H1 (cell line): ENCODE data around the gene NOBOX. TPM values are rescaled to one million over a fixed set of nuclear protein-coding genes. Genes with fewer than 3 reads are reported as not detected.

Experiments used
- CTCF ChIA-PET: fragments of 300-600 bp; sonication (Branson Sonifier 250); formaldehyde crosslinking; loops from one replicate; lab custom pipeline; 2021; ENCODE audit not compliant: partially characterized antibody; lab: Charles Lee
- POLR2A ChIA-PET: fragments of 300-600 bp; sonication (Branson Sonifier 250); formaldehyde crosslinking; loops from one replicate; lab custom pipeline; 2021; ENCODE audit warnings: inconsistent platforms; ENCODE audit not compliant: partially characterized antibody; lab: Charles Lee
- DNase-seq, 2 experiments: peaks; one replicate each; pipeline versions ENCODE4 v3.0.0 to v3.0.0-alpha.2; 2010 to 2022; ENCODE audit warnings: low spot score in 2 of 2, low read depth in 1 of 2, mixed read lengths in 1 of 2
- FAIRE-seq: peaks from 2 replicates; lab custom pipeline; 2011; peaks lifted over from hg19 to GRCh38; lab: Jason Lieb, UNC
- H2AFZ ChIP-seq: 2 replicates; pipeline ENCODE4 v1.8.1; 2012; ENCODE audit warnings: low read length, inconsistent platforms
- H2AK5ac ChIP-seq: 2 replicates; pipeline ENCODE4 v1.6.1; 2013; ENCODE audit warnings: low read depth, low read length
- H2BK120ac ChIP-seq: replicated peaks from 2 replicates; pipeline ENCODE3; 2013; ENCODE audit warnings: low read depth, low read length, inconsistent platforms
- H2BK12ac ChIP-seq: 2 replicates; pipeline ENCODE4 v1.6.1; 2013; ENCODE audit warnings: low read depth, low read length
- H2BK15ac ChIP-seq: 2 replicates; pipeline ENCODE4 v1.6.1; 2013; ENCODE audit warnings: low read length
- H2BK20ac ChIP-seq: 2 replicates; pipeline ENCODE4 v1.6.1; 2013; ENCODE audit warnings: low read length
- H2BK5ac ChIP-seq: 2 replicates; pipeline ENCODE4 v1.6.1; 2013; ENCODE audit warnings: low read depth, low read length
- H3K14ac ChIP-seq: 2 replicates; pipeline ENCODE4 v1.6.1; 2013; ENCODE audit warnings: inconsistent platforms; ENCODE audit not compliant: insufficient read length
- H3K18ac ChIP-seq: 2 replicates; pipeline ENCODE4 v1.6.1; 2013; ENCODE audit warnings: low read length; ENCODE audit errors: extremely low read depth
- H3K23ac ChIP-seq: 2 replicates; pipeline ENCODE4 v1.6.1; 2013; ENCODE audit warnings: inconsistent platforms; ENCODE audit not compliant: insufficient read length
- H3K23me2 ChIP-seq: 2 replicates; pipeline ENCODE4 v1.6.1; 2013; ENCODE audit warnings: low read depth, low read length
- H3K27ac ChIP-seq: 2 replicates; pipeline ENCODE4 v1.6.1; 2011; ENCODE audit warnings: low read depth, low read length, inconsistent platforms
- H3K27me3 ChIP-seq, 4 experiments: replicated peaks in 1 of 4; 1 replicate in 1 of 4; 2 replicates in 3 of 4; pipeline versions ENCODE4 v1.6.1 to v1.8.1; 2011 to 2013; ENCODE audit warnings: low read length in 3 of 4, mild to moderate bottlenecking in 3 of 4, inconsistent platforms in 2 of 4, mixed read lengths in 2 of 4, moderate library complexity in 1 of 4; ENCODE audit not compliant: control insufficient read depth in 3 of 4, insufficient read depth in 3 of 4; ENCODE audit errors: extremely low read depth in 1 of 4
- H3K36me3 ChIP-seq, 4 experiments: 2 replicates each; pipeline versions ENCODE4 v1.6.1 to v1.8.1; 2011 to 2013; ENCODE audit warnings: mild to moderate bottlenecking in 4 of 4, low read length in 3 of 4, moderate library complexity in 2 of 4, control low read depth in 1 of 4, inconsistent platforms in 1 of 4; ENCODE audit not compliant: insufficient read depth in 4 of 4, control insufficient read depth in 2 of 4
- H3K4ac ChIP-seq: replicated peaks from 2 replicates; pipeline ENCODE3; 2013; ENCODE audit warnings: low read length, low read depth, mixed read lengths, inconsistent platforms; ENCODE audit not compliant: insufficient read length
- H3K4me1 ChIP-seq, 4 experiments: replicated peaks in 1 of 4; 1 replicate in 1 of 4; 2 replicates in 3 of 4; pipeline versions ENCODE4 v1.6.1 to v1.8.1; 2011 to 2013; ENCODE audit warnings: low read length in 3 of 4, inconsistent platforms in 2 of 4, mixed read lengths in 1 of 4; ENCODE audit not compliant: insufficient read depth in 4 of 4, control insufficient read depth in 3 of 4
- H3K4me2 ChIP-seq, 2 experiments: 2 replicates each; pipeline versions ENCODE4 v1.6.1 to v1.8.1; 2011 to 2013; ENCODE audit warnings: low read depth in 2 of 2, low read length in 2 of 2, control low read depth in 1 of 2, inconsistent platforms in 1 of 2, mild to moderate bottlenecking in 1 of 2; ENCODE audit not compliant: insufficient read depth in 1 of 2
- H3K4me3 ChIP-seq, 4 experiments: fragments of 200-600, 300-600 bp in 1 of 4; sonication (generic), shearing (Covaris generic), sonication (Bioruptor Twin) in 1 of 4; 2 replicates each; pipeline versions ENCODE4 v1.5.1 to v1.8.1; 2011 to 2016; ENCODE audit warnings: low read length in 4 of 4, low read depth in 3 of 4, control low read depth in 2 of 4, inconsistent platforms in 2 of 4, mild to moderate bottlenecking in 2 of 4, mixed read lengths in 1 of 4, moderate library complexity in 1 of 4; ENCODE audit not compliant: insufficient read depth in 2 of 4; ENCODE audit errors: extremely low read depth in 1 of 4
- H3K56ac ChIP-seq: replicated peaks from 2 replicates; pipeline ENCODE3; 2013; ENCODE audit warnings: low read depth, mild to moderate bottlenecking, mixed read lengths, low read length, inconsistent platforms; ENCODE audit not compliant: insufficient read length
- H3K79me1 ChIP-seq: 2 replicates; pipeline ENCODE4 v1.6.1; 2013; ENCODE audit warnings: low read depth, low read length, control low read depth
- H3K79me2 ChIP-seq, 2 experiments: 2 replicates each; pipeline versions ENCODE4 v1.6.1 to v1.8.1; 2012 to 2013; ENCODE audit warnings: low read length in 2 of 2, mild to moderate bottlenecking in 2 of 2, inconsistent platforms in 1 of 2; ENCODE audit not compliant: insufficient read depth in 2 of 2, control insufficient read depth in 1 of 2
- H3K9ac ChIP-seq, 4 experiments: replicated peaks in 1 of 4; 1 replicate in 1 of 4; 2 replicates in 3 of 4; pipeline versions ENCODE4 v1.6.1 to v1.8.1; 2011 to 2013; ENCODE audit warnings: low read depth in 3 of 4, low read length in 3 of 4, control low read depth in 2 of 4, mild to moderate bottlenecking in 2 of 4, moderate library complexity in 2 of 4, inconsistent platforms in 1 of 4; ENCODE audit errors: extremely low read depth in 1 of 4
- H3K9me3 ChIP-seq, 2 experiments: 2 replicates each; pipeline versions ENCODE4 v1.6.1 to v1.8.1; 2012 to 2013; ENCODE audit warnings: mild to moderate bottlenecking in 2 of 2, moderate library complexity in 2 of 2, control low read depth in 1 of 2, inconsistent platforms in 1 of 2, low read depth in 1 of 2, low read length in 1 of 2, mixed read lengths in 1 of 2; ENCODE audit not compliant: insufficient read depth in 2 of 2
- H4K20me1 ChIP-seq, 2 experiments: replicated peaks in 1 of 2; 2 replicates each; pipeline versions ENCODE3 to v1.8.1; 2011 to 2013; ENCODE audit warnings: inconsistent platforms in 2 of 2, low read length in 2 of 2, mild to moderate bottlenecking in 1 of 2; ENCODE audit not compliant: insufficient read depth in 2 of 2, control insufficient read depth in 1 of 2
- H4K5ac ChIP-seq: 2 replicates; pipeline ENCODE4 v1.6.1; 2013; ENCODE audit warnings: low read length, low read depth, mixed read lengths, inconsistent platforms; ENCODE audit not compliant: insufficient read length
- H4K8ac ChIP-seq: 2 replicates; pipeline ENCODE4 v1.8.0; 2013; ENCODE audit warnings: mild to moderate bottlenecking, moderate library complexity, low read length, inconsistent platforms; ENCODE audit not compliant: insufficient read depth; ENCODE audit errors: extremely low read depth
- H4K91ac ChIP-seq: replicated peaks from 2 replicates; pipeline ENCODE3; 2013; ENCODE audit warnings: low read length, mixed read lengths, inconsistent platforms; ENCODE audit not compliant: insufficient read length
- NANOG ChIP-seq: IDR thresholded peaks from 2 replicates; pipeline ENCODE4 v1.6.1; 2011; ENCODE audit warnings: low read length, low read depth, mild to moderate bottlenecking, inconsistent platforms; ENCODE audit not compliant: insufficient read depth, poor library complexity, severe bottlenecking
- SIX5 ChIP-seq: IDR thresholded peaks from 2 replicates; pipeline ENCODE4 v1.6.1; 2011; ENCODE audit warnings: mild to moderate bottlenecking, low read depth, low read length
- SP4 ChIP-seq: IDR thresholded peaks from 2 replicates; pipeline ENCODE4 v1.6.1; 2012; ENCODE audit warnings: low read length, inconsistent platforms
- TEAD4 ChIP-seq: IDR thresholded peaks from 2 replicates; pipeline ENCODE4 v1.6.1; 2012; ENCODE audit warnings: low read depth, low read length, inconsistent platforms, mixed read lengths
- WGBS, 2 experiments: shearing (Covaris generic) in 1 of 2; methylation state at CpG; one replicate each; pipeline versions ENCODE4 v1.1.6 to v1.1.7; 2013 to 2015; ENCODE audit warnings: low lambda C conversion rate in 2 of 2, mixed read lengths in 2 of 2, inconsistent platforms in 1 of 2, low coverage in 1 of 2, missing lambda C conversion rate in 1 of 2; ENCODE audit not compliant: insufficient replicate concordance in 2 of 2, insufficient coverage in 1 of 2, insufficient read length in 1 of 2; ENCODE audit errors: extremely low coverage in 1 of 2, missing lambda C conversion rate in 1 of 2; 5-methylcytosine and 5-hydroxymethylcytosine counted together
- polyA plus RNA-seq, 7 experiments: library from polyadenylated mRNA; depleted of rRNA in 3 of 7; stranded (reverse) in 5 of 7; unstranded in 2 of 7; fragments of >200 nt in 5 of 7; fragments of 200-250 nt in 2 of 7; gene quantifications; 1 replicate in 5 of 7; 2 replicates in 1 of 7; 4 replicates in 1 of 7; pipeline versions ENCODE4 v1.2.1 to v1.2.3, GENCODE V29; 2011 to 2013; ENCODE audit warnings: missing spikeins in 2 of 7, mixed read lengths in 2 of 7
- total RNA-seq: library from RNA; stranded (reverse); fragmentation: NEBNext Ultra II Directional; extraction: Animal tissue kit (Norgen Biotek cat#: 25700); gene quantifications from 2 replicates; pipeline ENCODE4 v1.2.1, GENCODE V29; 2021
- TF ChIP-seq, protein P1 (sequence below): IDR thresholded peaks from 2 replicates; pipeline ENCODE4 v1.6.1; 2011; ENCODE audit warnings: low read length, improper control_type of control experiment
- TF ChIP-seq, protein P2 (sequence below): IDR thresholded peaks from 2 replicates; pipeline ENCODE4 v1.6.1; 2012; ENCODE audit warnings: inconsistent platforms

The NOBOX gene
- total and polyA plus RNA-seq, 2 of the 8 experiments (the other 6 are each of a cell fraction or from before 2014, with no cell fraction given), result not detected

DNA sequence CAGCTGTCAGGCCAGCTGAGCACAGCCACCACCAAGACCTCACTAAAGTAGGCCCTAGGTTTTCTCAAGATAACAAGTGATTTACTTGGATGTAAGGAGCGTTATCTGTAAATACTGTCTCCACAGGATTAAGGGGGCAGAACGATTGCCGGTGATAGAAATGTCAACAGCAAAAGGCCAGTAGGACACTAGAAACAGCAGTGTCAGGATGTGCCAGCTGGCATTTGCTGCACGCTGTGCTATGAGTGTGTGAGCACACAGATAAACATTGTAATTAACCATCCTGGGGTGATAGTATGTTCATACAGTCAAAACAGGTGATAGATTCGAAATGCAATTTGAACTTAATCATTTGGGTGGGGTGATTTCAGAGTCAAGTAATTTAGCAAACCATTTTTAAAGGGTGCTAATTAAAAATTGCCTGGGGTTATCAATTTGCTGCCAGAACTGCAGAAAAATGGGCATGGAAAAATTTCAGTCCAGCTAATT, 36.3 kb upstream of the NOBOX start:
- no peak for DNase-seq
- ChIA-PET POLR2A (no interaction called here), CTCF (interaction anchor here (0.7 to 3.2 kb wide), 2 partner anchors 47 to 294 kb away, joined by 3 to 28 read pairs; no protein-coding TSS in a partner anchor)
- Histone ChIP-seq H3K4me3 (no peak overlapping the region), H4K91ac (no peak overlapping the region), H3K23ac (no peak overlapping the region), H3K18ac (no peak overlapping the region), H3K4me1 (no peaks in the 10 kb centered on the region), H3K36me3 (no peaks in the 10 kb centered on the region), H3K14ac (no peak overlapping the region), H2BK15ac (no peak overlapping the region), H3K56ac (no peak overlapping the region), H2BK120ac (no peak overlapping the region), H2BK20ac (no peak overlapping the region), H3K9ac (no peak overlapping the region), H4K5ac (no peak overlapping the region), H3K27me3 (no peaks in the 10 kb centered on the region), H3K23me2 (no peaks in the 10 kb centered on the region), H2AFZ (no peak overlapping the region), H2BK12ac (no peak overlapping the region), H2BK5ac (no peak overlapping the region), H4K8ac (no peak overlapping the region), H4K20me1 (no peaks in the 10 kb centered on the region), H3K4ac (no peak overlapping the region), H3K27ac (no peak overlapping the region), H3K4me2 (no peak overlapping the region), H3K79me2 (no peaks in the 10 kb centered on the region), H2AK5ac (no peak overlapping the region), H3K9me3 (no peaks in the 10 kb centered on the region), H3K79me1 (no peaks in the 10 kb centered on the region)
- WGBS, 2 experiments, result 82% methylated on average over 5 of the region's 5 CpGs; no CpG with 5 or more reads in 1 of the 2 experiments
- TF ChIP-seq, protein P1, sequence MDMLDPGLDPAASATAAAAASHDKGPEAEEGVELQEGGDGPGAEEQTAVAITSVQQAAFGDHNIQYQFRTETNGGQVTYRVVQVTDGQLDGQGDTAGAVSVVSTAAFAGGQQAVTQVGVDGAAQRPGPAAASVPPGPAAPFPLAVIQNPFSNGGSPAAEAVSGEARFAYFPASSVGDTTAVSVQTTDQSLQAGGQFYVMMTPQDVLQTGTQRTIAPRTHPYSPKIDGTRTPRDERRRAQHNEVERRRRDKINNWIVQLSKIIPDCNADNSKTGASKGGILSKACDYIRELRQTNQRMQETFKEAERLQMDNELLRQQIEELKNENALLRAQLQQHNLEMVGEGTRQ, result no peak
- TF ChIP-seq SP4 (no peak), SIX5 (no peak), NANOG (no peak), TEAD4 (no peak)
- TF ChIP-seq, protein P2, sequence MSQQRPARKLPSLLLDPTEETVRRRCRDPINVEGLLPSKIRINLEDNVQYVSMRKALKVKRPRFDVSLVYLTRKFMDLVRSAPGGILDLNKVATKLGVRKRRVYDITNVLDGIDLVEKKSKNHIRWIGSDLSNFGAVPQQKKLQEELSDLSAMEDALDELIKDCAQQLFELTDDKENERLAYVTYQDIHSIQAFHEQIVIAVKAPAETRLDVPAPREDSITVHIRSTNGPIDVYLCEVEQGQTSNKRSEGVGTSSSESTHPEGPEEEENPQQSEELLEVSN, result no peak
- no peak for FAIRE-seq
